Stimulated activated CD8-positive, alpha-beta memory T cell treated with anti-CD3 and anti-CD28 coated beads, Interleukin-4, amount 100 ng/mL, for 1 hour (primary cell): ENCODE measurements around the gene FAM81B.

Experiments
- DNase-seq, 2 donors: peaks; one replicate each; pipeline ENCODE4 v3.0.0-alpha.2; 2020; ENCODE audit warnings: low read depth in 2 of 2, low spot score in 1 of 2

The FAM81B gene

GRCh38 chr5:95460665-95461064 lies 69.5 kb downstream of the FAM81B start:
- no peak for DNase-seq

- DNase-seq = no peak
Observed at GRCh38 chr5:95471487-95471886, 80.3 kb downstream of the FAM81B start.

- DNase-seq = no peak
Observed at GRCh38 chr5:95471942-95472341, 80.8 kb downstream of the FAM81B start.

GRCh38 chr5:95484421-95484820 lies 93.3 kb downstream of the FAM81B start:
- no peak for DNase-seq

- no peak for DNase-seq
Observed at GRCh38 chr5:95486191-95486590, 95.0 kb downstream of the FAM81B start.

- DNase-seq = no peak
Observed at GRCh38 chr5:95487880-95488279, 96.7 kb downstream of the FAM81B start.
